ENCODE measurements around the gene MYL7. TPM values are rescaled to one million over a fixed set of nuclear protein-coding genes. Genes with fewer than 3 reads are reported as not detected.

MYL7 gene
- total and polyA plus RNA-seq, 2 donors (not counting 3 experiments of a cell fraction or from before 2014, with no cell fraction given) = not detected

DNA sequence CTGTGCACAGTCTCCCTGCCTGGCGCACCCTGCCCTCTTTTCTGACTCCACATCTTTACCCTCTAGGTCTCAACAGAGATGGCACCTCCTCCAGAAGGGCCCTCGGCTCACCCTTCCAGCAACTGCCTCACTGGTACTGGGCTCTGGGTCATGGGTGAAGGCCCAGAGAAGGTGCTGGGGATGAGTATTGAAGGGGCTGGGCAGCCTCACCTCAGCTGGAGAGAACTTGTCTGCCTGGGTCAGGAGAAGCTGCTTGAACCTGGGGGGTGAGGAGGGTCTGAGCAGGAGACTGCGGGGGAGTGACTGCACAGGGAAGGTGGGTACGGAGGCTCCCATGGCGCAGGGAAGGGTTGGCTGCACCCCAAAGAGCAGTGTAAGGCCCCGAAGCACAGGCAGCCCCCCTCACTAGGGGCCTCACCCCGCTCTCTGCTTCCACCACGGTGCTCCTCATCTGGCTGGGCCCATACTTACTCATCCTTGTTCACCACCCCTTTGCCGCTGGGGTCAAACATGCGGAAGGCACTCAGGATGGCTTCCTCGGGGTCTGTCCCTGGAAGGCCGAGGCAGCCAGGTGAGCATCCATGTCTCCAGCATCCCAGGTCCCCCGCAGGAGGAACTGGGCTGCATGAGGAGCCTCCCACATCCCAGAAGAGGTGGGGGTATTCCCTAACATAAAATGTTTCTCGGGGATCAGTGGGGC, 1.7 kb downstream of the MYL7 start:
- no peak overlapping the region for H3K9ac ChIP-seq (replicated peaks; ENCODE audit: extremely low read depth, insufficient read depth, low read length)
- ChIA-PET CTCF (no interaction called here), POLR2A (no interaction called here)
- no TSS peak for BruUV-seq (replicated peaks)
- no peak overlapping the region for H2AFZ ChIP-seq (ENCODE audit: low read depth, low read length)
- no peak overlapping the region for H3K27ac ChIP-seq (ENCODE audit: insufficient read depth, low read depth, low read length)
- H3K4me2 ChIP-seq (ENCODE audit: insufficient read depth, low read length) = no peak overlapping the region
- no peak overlapping the region for H3K4me3 ChIP-seq (replicated peaks in 1 of 3; ENCODE audit: insufficient read depth in 1 of 3, low read depth in 1 of 3, low read length in 3 of 3)
- dilution Hi-C loops (cut with MboI; ENCODE audit: extremely low pct_ligation_motif_present, low sequenced_read_pairs) (no loop called here), intact Hi-C loops (cut with micrococcal nuclease) (no loop called here)
- no peaks in the 10 kb centered on the region for H3K4me1 ChIP-seq (ENCODE audit: control insufficient read depth, extremely low read depth, insufficient read depth, low read length)
- H3K9me1 ChIP-seq (replicated peaks; ENCODE audit: control insufficient read depth, extremely low read depth, insufficient read depth, low read length) = no peaks in the 10 kb centered on the region
- no peaks in the 10 kb centered on the region for H4K20me1 ChIP-seq (replicated peaks; ENCODE audit: control insufficient read depth, extremely low read depth, insufficient read depth, low read length)
- no peaks in the 10 kb centered on the region for H3K9me3 ChIP-seq (replicated peaks; ENCODE audit: control insufficient read depth, insufficient read depth, low read length)
- DNase-seq (ENCODE audit: low read depth, low spot score) (no peak), FAIRE-seq (no peak)
- H3K27me3 ChIP-seq (ENCODE audit: control insufficient read depth in 2 of 2, insufficient read depth in 2 of 2, low read length in 2 of 2) = peaks cover 4 to 11% of the 10 kb centered on the region in 2 experiments
- H3K79me2 ChIP-seq (ENCODE audit: control insufficient read depth, insufficient read depth, low read length) = no peaks in the 10 kb centered on the region
- no peaks in the 10 kb centered on the region for H3K36me3 ChIP-seq (ENCODE audit: control insufficient read depth in 2 of 2, extremely low read depth in 1 of 2, insufficient read depth in 2 of 2, low read length in 2 of 2)
- no peak for TF ChIP-seq JUN (IDR thresholded peaks at IDR 0.05; ENCODE audit: borderline replicate concordance, insufficient read depth, insufficient read length, low read depth)
- TF ChIP-seq POLR2AphosphoS5 (IDR thresholded peaks at IDR 0.05; ENCODE audit: insufficient read depth, low read depth, low read length) = no peak
- no peak for TF ChIP-seq EZH2 (IDR thresholded peaks at IDR 0.05; ENCODE audit: borderline replicate concordance, low read depth, low read length, severe bottlenecking)
- TF ChIP-seq GATA2 (IDR thresholded peaks at IDR 0.05; ENCODE audit: insufficient read depth, insufficient read length, low read depth, low read length) = no peak
- no peak for TF ChIP-seq FOS (IDR thresholded peaks at IDR 0.05; ENCODE audit: borderline replicate concordance, insufficient read depth, low read length)
- no peak for TF ChIP-seq MYC (IDR thresholded peaks at IDR 0.05; ENCODE audit: low read depth, low read length)
- TF ChIP-seq, protein P1, sequence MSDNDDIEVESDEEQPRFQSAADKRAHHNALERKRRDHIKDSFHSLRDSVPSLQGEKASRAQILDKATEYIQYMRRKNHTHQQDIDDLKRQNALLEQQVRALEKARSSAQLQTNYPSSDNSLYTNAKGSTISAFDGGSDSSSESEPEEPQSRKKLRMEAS (IDR thresholded peaks at IDR 0.05; ENCODE audit: insufficient read depth, insufficient read length) = no peak
- TF ChIP-seq, protein P2, sequence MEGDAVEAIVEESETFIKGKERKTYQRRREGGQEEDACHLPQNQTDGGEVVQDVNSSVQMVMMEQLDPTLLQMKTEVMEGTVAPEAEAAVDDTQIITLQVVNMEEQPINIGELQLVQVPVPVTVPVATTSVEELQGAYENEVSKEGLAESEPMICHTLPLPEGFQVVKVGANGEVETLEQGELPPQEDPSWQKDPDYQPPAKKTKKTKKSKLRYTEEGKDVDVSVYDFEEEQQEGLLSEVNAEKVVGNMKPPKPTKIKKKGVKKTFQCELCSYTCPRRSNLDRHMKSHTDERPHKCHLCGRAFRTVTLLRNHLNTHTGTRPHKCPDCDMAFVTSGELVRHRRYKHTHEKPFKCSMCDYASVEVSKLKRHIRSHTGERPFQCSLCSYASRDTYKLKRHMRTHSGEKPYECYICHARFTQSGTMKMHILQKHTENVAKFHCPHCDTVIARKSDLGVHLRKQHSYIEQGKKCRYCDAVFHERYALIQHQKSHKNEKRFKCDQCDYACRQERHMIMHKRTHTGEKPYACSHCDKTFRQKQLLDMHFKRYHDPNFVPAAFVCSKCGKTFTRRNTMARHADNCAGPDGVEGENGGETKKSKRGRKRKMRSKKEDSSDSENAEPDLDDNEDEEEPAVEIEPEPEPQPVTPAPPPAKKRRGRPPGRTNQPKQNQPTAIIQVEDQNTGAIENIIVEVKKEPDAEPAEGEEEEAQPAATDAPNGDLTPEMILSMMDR (IDR thresholded peaks at IDR 0.05; ENCODE audit: extremely low read depth in 1 of 2, insufficient read depth in 1 of 2, low read depth in 1 of 2, low read length in 2 of 2) = no peak
- TF ChIP-seq POLR2A (IDR thresholded peaks at IDR 0.05; ENCODE audit: low read depth, low read length) = no peak

Data from endothelial cell of umbilical vein (primary cell).